Common myeloid progenitor, CD34-positive (primary cell): Measurements from ENCODE around the gene HDHD2.
"Not testable (repeated sequence)": the region's sequence is repeated elsewhere in the genome, so short reads cannot be mapped to it uniquely, and the experiment has no call there.

Experiments used
- CTCF ChIA-PET: fragments of 350-600 bp; sonication (Branson Sonifier 250); formaldehyde crosslinking; loops from one replicate; lab custom pipeline; 2021; ENCODE audit warnings: antibody characterized with exemption; lab: Charles Lee
- POLR2A ChIA-PET: fragments of 350-600 bp; sonication (Branson Sonifier 250); formaldehyde crosslinking; loops from one replicate; lab custom pipeline; 2021; ENCODE audit warnings: antibody characterized with exemption; lab: Charles Lee
- DNase-seq, 3 donors: peaks; one replicate each; pipeline versions ENCODE4 v3.0.0 to v3.0.0-alpha.2; 2013
- H3K27ac ChIP-seq, 2 experiments: 1 replicate in 1 of 2; 2 replicates in 1 of 2; pipeline ENCODE4 v1.7.0; 2013; ENCODE audit warnings: inconsistent platforms in 2 of 2, low read length in 2 of 2, mild to moderate bottlenecking in 2 of 2, low read depth in 1 of 2, moderate library complexity in 1 of 2; ENCODE audit not compliant: severe bottlenecking in 2 of 2, insufficient read depth in 1 of 2, poor library complexity in 1 of 2
- H3K27me3 ChIP-seq, 5 experiments: replicated peaks in 2 of 5; 1 replicate in 3 of 5; 2 replicates in 2 of 5; pipeline versions ENCODE4 v1.6.1 to v1.7.0; 2013; ENCODE audit warnings: low read length in 4 of 5, mild to moderate bottlenecking in 2 of 5, moderate library complexity in 2 of 5, inconsistent platforms in 1 of 5; ENCODE audit not compliant: insufficient read depth in 5 of 5, control insufficient read depth in 4 of 5
- H3K36me3 ChIP-seq, 4 experiments: 1 replicate in 2 of 4; 2 replicates in 2 of 4; pipeline versions ENCODE4 v1.6.1 to v1.7.0; 2013; ENCODE audit warnings: low read length in 3 of 4, control low read depth in 1 of 4, mild to moderate bottlenecking in 1 of 4; ENCODE audit not compliant: control insufficient read depth in 4 of 4, insufficient read depth in 4 of 4
- H3K4me1 ChIP-seq, 4 experiments: 1 replicate in 3 of 4; 2 replicates in 1 of 4; pipeline versions ENCODE4 v1.6.1 to v1.7.1; 2013; ENCODE audit warnings: low read length in 3 of 4, mild to moderate bottlenecking in 3 of 4, control low read depth in 1 of 4, inconsistent platforms in 1 of 4, moderate library complexity in 1 of 4; ENCODE audit not compliant: control insufficient read depth in 4 of 4, insufficient read depth in 4 of 4; ENCODE audit errors: control extremely low read depth in 1 of 4
- H3K4me3 ChIP-seq, 7 experiments: 1 replicate in 4 of 7; 2 replicates in 3 of 7; pipeline versions ENCODE4 v1.5.1 to v1.7.0; 2013; ENCODE audit warnings: mild to moderate bottlenecking in 7 of 7, low read length in 6 of 7, moderate library complexity in 6 of 7, inconsistent platforms in 2 of 7, low read depth in 2 of 7, control low read depth in 1 of 7; ENCODE audit not compliant: insufficient read depth in 4 of 7, control insufficient read depth in 1 of 7; ENCODE audit errors: extremely low read depth in 1 of 7
- H3K9me3 ChIP-seq, 5 experiments: 1 replicate in 4 of 5; 2 replicates in 1 of 5; pipeline versions ENCODE4 v1.6.1 to v1.7.1; 2013; ENCODE audit warnings: low read length in 4 of 5, mild to moderate bottlenecking in 2 of 5, inconsistent platforms in 1 of 5, low read depth in 1 of 5, moderate library complexity in 1 of 5; ENCODE audit not compliant: control insufficient read depth in 4 of 5, insufficient read depth in 2 of 5; ENCODE audit errors: control extremely low read depth in 1 of 5
- WGBS: methylation state at CpG from one replicate; pipeline ENCODE4 v1.1.5; 2013; ENCODE audit not compliant: insufficient coverage; 5-methylcytosine and 5-hydroxymethylcytosine counted together

HDHD2 gene

DNA sequence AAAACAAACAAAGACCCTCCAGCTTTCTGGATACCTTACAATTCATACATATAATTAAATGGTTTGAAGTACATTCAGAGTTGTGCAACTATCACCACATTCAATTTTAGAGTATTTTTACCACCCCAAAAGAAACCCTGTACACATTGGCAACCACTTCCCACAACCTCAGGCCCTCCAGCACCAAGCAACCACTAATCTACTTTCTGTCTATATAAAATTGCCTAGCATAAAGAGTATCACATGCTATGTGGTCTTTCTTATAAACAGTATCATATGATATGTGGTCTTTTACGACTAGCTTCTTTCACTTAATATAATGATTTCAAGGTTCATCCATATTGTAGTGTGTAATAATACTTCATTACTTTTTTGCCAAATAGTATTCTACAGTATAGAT is 18.6 kb upstream of the HDHD2 start:
- CTCF ChIA-PET, result no interaction called here
- H3K36me3 ChIP-seq, result peaks cover 0 to 4% (median under 1%) of the 10 kb centered on the region in 4 experiments
- peaks cover 0 to 8% (median 3%) of the 10 kb centered on the region in 4 experiments for H3K4me1 ChIP-seq
- DNase-seq, result peak in 2 of 3 donors; percentile 26 to 42
- H3K27me3 ChIP-seq, result no peaks in the 10 kb centered on the region
- no peaks in the 10 kb centered on the region for H3K9me3 ChIP-seq
- no CpG with 5 or more reads among the region's 1 CpG for WGBS
- POLR2A ChIA-PET, result no interaction called here
- H3K27ac ChIP-seq, result no peak overlapping the region
- H3K4me3 ChIP-seq, result no peak overlapping the region

DNA sequence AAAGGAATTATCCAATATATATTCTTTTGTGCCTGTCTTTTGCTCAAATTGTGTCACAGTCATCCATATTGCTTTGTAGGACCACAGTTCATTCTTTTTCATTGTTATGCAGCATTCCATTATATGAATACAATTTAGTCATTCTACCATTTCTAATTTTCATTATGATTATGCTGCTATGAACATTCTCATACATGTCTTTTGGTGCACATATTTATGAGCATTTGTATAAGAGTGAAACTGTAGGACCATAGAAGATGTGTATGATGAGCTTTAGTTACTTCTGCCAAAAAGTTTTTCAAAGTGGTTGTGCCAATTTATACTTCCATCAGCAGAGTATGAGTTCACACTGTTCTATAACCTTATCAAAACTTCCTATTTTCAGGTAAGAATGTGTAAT is 18.2 kb upstream of the HDHD2 start:
- Histone ChIP-seq H3K4me3 (no peak overlapping the region), H3K36me3 (peaks cover 0 to 4% (median 1%) of the 10 kb centered on the region in 4 experiments), H3K4me1 (peaks cover 0 to 8% (median 3%) of the 10 kb centered on the region in 4 experiments), H3K27ac (no peak overlapping the region), H3K27me3 (no peaks in the 10 kb centered on the region), H3K9me3 (no peaks in the 10 kb centered on the region)
- DNase-seq, result no peak
- ChIA-PET CTCF (no interaction called here), POLR2A (no interaction called here)

GRCh38 chr18:47166294-47166693 is 16.0 kb upstream of the HDHD2 start:
- no peaks in the 10 kb centered on the region for H3K9me3 ChIP-seq
- no peak overlapping the region for H3K27ac ChIP-seq
- no peaks in the 10 kb centered on the region for H3K4me1 ChIP-seq
- DNase-seq, result no peak
- 100% methylated on average over 1 of the region's 2 CpGs for WGBS
- H3K27me3 ChIP-seq, result no peaks in the 10 kb centered on the region
- peaks cover 0 to 4% (median 1%) of the 10 kb centered on the region in 4 experiments for H3K36me3 ChIP-seq
- POLR2A ChIA-PET, result no interaction called here
- H3K4me3 ChIP-seq, result no peak overlapping the region
- CTCF ChIA-PET, result interaction anchor here (0.6 kb wide), 1 partner anchor 1047 kb away, joined by 3 read pairs; no protein-coding TSS in a partner anchor

DNA sequence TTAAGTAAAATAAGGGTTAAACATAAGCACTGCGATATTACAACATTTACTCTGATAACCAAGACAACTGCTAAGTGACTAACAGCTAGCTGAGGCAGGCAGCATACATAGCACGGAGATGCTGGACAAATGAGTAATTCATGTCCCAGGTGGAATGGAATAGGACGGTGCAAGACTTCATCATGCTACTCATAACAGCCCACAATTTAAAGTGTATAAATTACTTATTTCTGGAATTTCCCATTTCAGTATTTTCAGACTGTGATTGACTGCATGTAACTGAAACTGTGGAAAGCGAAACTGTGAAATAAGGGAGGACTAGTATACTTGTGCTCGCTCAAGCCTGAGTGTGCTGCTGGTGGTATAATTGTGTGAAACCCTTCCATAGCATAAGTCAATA is 12.9 kb upstream of the HDHD2 start:
- ChIA-PET POLR2A (no interaction called here), CTCF (no interaction called here)
- Histone ChIP-seq H3K4me3 (no peak overlapping the region), H3K4me1 (no peaks in the 10 kb centered on the region), H3K36me3 (peaks cover 0 to 4% (median 1%) of the 10 kb centered on the region in 4 experiments), H3K9me3 (no peaks in the 10 kb centered on the region), H3K27ac (no peak overlapping the region), H3K27me3 (no peaks in the 10 kb centered on the region)
- 90% methylated on average over 3 of the region's 5 CpGs for WGBS
- no peak for DNase-seq

DNA sequence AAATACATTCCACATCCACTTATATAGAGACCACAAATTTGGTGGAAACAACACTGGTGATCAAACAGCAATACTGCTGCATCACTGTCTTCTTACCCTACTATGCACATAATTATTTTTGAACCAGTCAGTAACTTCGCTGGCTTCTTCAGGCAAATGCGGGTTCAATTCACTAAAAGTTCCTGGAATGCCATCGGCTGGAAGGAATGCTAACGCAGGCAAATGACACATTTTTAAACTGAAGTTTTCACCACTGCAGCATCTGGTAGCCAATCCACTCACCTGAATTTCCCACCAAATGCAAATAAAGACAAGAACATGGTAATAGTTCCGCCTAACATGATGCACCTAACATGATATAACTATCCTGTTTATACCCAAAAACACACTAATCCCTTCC is 10.0 kb upstream of the HDHD2 start:
- POLR2A ChIA-PET, result no interaction called here
- H3K4me3 ChIP-seq, result no peak overlapping the region

GRCh38 chr18:47158404-47158803 is 8.1 kb upstream of the HDHD2 start:
- CTCF ChIA-PET, DNase-seq, POLR2A ChIA-PET, H3K9me3 ChIP-seq, H3K27me3 ChIP-seq, H3K4me1 ChIP-seq, H3K27ac ChIP-seq, H3K4me3 ChIP-seq: not testable (repeated sequence)
- H3K36me3 ChIP-seq, result peaks cover 0 to 10% (median 10%) of the 10 kb centered on the region in 4 experiments
- 97% methylated on average over 12 of the region's 16 CpGs for WGBS

More for the DNA sequence above, 10.0 kb upstream of the HDHD2 start:
- no peak for DNase-seq
- Histone ChIP-seq H3K36me3 (peaks cover 0 to 4% (median 1%) of the 10 kb centered on the region in 4 experiments), H3K27me3 (no peaks in the 10 kb centered on the region), H3K27ac (no peak overlapping the region), H3K9me3 (no peaks in the 10 kb centered on the region), H3K4me1 (no peaks in the 10 kb centered on the region)
- 94% methylated on average over 5 of the region's 5 CpGs for WGBS
- CTCF ChIA-PET, result interaction anchor here (1.8 kb wide), 1 partner anchor 10 kb away, joined by 5 read pairs; the partner anchor contains the start of gene HDHD2

DNA sequence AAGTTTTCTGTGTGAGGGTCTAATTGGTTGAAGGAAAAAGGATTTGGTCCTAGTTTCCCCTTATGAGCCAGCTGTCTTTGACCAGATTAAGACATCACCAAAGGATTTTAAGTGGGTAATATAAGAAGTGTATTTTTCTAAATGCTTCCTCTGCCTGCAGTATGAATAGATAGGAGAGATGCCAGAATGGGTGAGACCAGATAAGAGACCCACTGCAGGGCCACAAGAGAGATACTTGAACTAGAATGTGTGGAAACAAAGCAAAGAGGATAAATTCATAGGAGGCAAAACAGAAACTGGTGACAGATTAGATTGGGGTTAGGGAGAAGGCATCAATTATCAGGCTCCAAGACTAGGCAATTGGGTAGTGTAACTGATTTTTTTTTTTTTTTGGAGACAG is 1.1 kb upstream of the HDHD2 start:
- peak overlapping the region in 6 of 7 experiments; percentile 77 to 98 (median 86) for H3K4me3 ChIP-seq
- ChIA-PET POLR2A (no interaction called here), CTCF (interaction anchor here (1.0 to 2.2 kb wide), 2 partner anchors 13 to 53 kb away, joined by 3 to 8 read pairs; no protein-coding TSS in a partner anchor)
- peak overlapping the region in 1 of 2 experiments; percentile 74 for H3K27ac ChIP-seq
- no peaks in the 10 kb centered on the region for H3K27me3 ChIP-seq
- H3K4me1 ChIP-seq, result peaks cover 5 to 22% (median 15%) of the 10 kb centered on the region in 4 experiments
- H3K36me3 ChIP-seq, result peaks cover 0 to 10% (median 10%) of the 10 kb centered on the region in 4 experiments
- H3K9me3 ChIP-seq, result no peaks in the 10 kb centered on the region
- peak; percentile 27 to 67 (median 44) for DNase-seq
